Stimulated activated CD4-positive, alpha-beta T cell treated with anti-CD3 and anti-CD28 coated beads, Interleukin-4, amount 100 ng/mL, for 4 hours (primary cell): ENCODE results near the gene ENGASE.

Experiments
- DNase-seq, 2 experiments: peaks; one replicate each; pipeline ENCODE4 v3.0.0-alpha.2; 2020

The ENGASE gene

DNA sequence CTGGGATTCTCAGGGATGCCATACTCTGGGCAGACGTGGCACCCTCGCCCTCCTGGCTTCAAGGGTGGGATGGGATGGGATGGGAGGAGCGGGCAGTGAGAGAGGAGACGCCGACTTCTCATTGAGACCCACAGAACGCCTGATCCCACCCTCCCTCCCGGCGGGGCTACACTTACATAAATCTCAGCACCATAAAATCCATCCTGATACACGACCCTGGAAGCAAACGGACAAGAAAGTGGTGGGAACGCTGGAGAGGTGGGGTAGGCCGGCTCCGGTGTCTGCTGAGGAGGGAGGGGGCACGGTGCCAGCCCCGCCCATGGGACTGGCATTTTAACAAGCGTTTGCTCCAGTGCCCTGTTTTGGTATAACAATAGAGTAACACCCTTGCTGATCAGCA is 21.9 kb downstream of the ENGASE start:
- no peak for DNase-seq

DNA sequence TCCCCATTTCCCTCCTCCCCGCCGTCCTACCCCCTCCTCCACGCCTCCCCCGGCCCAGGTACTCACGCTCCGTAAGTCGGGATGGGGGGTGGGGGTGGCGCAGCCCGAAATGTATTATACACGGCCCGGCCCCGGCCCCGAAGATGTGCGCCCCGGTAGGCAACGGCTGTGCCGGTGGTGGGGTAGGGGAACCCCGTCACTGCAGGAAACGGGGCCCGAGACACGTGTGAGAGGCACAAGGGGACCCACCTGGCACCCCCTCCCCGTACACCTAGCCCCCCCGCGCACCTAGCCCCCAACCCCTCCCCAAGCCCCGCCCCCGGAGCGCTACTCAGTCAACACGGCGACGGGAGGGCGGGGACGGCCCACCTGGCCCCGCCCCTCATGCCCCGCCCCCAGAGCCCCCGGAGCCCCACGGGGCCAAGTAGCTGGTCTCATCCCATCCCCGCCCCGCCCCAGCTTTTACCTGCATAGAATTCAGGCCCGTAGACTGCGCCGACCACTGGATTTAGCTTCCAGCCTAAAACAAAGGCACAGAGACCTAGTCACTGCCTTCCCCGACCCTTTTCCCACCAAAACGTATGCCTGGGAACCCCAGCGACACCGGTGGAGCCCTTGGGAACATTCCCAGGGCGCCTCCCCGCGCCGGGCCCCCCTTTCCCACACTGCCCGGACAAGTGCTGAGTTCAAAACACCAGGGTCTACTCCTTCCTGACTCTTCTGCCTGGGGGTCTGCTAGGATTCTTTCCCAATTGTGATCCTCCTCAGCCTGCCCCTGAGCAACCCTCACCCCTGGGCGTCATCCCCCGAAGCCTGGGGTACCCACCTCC is 22.8 kb downstream of the ENGASE start:
- DNase-seq: no peak

GRCh38 chr17:79098282-79098867 is 23.8 kb downstream of the ENGASE start:
- DNase-seq: no peak

GRCh38 chr17:79100405-79100804 is 25.8 kb downstream of the ENGASE start:
- no peak for DNase-seq

GRCh38 chr17:79101111-79101673 is 26.6 kb downstream of the ENGASE start:
- DNase-seq: no peak

- DNase-seq: no peak
Measured at GRCh38 chr17:79102214-79102613, 27.6 kb downstream of the ENGASE start.

DNA sequence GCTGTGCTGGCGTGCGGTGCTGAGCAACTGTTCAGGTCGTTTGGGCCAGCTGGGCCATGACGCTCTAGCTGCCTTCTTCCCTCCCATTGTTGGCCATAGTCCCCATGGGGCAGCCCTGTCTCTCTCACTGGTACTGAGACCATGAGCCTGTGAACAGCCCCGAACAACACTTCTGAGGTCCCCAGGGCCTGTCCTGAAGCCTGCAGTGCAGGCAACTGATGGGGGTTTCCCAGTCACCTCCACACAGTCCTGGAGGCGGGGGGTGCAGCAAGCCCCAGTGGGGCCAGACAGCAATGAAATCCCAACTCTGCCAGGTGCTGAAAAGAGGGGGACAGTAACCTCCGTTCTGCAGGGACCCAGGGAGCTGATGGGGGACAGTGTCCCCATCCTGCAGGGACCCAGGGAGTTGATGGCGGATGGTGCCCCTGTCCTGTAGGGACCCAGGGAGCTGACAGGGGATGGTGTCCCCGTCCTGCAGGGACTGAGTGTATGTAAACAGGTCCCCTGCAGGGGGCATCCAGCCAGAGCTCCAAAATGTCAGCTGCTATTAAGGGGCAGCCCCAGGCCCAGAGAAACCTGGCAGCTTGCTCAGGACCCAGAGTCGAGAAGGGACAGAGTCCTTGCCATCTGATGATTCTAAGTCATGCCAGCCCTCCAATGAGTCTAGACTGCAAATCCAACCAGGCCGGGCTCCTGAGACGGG is 30.4 kb downstream of the ENGASE start:
- no peak for DNase-seq

DNA sequence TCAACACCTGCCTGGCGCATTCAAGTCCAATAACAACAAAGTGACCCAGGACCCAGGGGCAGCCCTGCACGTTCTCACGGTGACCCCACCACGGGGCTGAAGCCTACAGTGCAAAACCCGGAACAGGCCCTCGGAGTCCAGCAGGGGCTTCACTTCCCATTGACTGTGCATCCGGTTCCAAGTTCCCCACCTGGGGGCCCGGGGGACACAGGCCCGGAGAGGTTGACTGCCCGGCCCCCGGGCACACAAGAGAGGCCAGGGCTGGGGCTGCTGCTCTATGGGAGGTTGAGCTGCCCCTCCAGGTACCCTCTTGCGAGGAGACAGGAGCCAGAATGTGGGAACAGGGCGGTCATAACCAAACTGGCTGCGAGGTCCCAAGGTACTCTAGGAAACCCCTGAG is 31.3 kb downstream of the ENGASE start:
- no peak for DNase-seq

DNA sequence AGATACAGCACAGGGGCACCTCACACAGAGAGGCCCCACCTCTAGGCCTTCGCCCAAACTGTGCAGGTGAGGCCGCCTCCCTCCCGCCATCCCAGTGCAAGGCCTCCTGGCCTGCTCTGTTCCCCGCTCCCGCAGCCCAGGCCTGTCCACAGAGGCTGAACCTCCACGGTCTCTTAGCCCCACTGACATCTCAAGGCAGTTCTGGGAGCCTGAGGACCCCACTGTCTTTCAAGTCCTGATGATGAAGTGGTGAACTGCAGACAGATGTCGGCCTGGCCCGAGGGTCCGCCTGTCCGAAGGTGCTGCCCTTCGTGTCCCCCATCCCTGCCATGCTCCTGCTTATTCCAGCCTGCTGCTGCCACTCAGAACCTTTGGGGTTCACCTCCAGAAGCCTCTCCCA is 32.3 kb downstream of the ENGASE start:
- no peak for DNase-seq

- no peak for DNase-seq
Measured at GRCh38 chr17:79107499-79108231, 33.0 kb downstream of the ENGASE start.

- no peak for DNase-seq
Measured at GRCh38 chr17:79108232-79108850, 33.7 kb downstream of the ENGASE start.

DNA sequence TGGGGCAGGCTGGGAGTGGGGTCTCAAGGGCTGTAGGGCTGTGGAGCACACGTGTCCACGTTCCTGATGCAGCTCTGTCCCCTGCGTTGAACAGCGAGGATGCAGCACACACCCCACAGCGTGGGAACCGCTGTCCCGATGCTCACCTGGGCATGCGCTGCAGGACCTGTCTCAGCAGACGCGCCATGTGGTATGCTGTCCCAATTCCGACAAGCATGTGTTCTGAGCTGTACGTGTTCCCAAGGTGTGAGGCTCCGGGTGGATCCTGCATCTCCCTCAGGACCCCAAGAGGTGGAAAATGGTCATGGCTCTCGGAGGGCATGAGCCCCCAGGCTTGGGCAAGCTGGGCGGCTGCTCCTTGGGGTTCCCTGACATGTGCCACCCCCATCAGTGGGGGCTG is 34.2 kb downstream of the ENGASE start:
- DNase-seq: no peak

DNA sequence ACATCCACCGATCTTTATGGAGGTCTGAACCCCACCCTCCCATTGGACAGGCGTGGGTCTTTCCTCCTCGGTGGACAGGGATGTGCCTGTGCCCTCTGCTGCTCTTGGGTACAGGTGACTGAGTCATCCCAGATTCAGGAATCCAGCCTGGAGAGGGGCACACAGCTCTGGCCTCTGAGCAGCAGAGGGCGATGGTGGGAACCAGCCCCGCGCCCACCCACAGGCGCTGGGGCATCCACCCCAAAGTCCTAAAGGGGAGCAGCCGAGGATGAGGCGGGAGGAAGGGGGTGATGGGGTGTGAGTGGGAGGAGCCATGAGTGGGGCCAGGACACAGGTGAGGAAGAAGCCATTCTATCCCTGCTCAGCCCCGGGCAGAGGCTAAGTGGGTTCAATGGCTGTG is 35.0 kb downstream of the ENGASE start:
- no peak for DNase-seq

DNA sequence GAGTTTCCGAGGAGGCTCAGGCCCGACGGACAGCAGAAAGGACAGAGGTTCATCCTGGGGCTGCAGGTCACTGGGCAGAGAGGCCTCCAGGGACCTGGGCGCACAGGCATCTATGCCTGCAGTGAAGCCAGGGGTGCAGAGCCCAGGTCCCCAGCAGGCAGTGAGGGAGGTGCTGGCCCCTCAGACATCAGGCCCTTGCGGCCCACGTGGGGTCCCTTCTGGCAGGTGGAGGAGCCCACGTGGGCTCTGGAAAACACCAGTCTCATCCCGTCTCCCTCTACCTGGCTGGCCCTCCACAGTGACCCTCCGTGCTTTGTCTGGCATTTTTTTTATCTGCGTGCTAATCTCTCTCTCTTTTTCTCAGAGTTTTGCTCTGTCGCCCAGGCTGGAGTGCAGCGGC is 36.5 kb downstream of the ENGASE start:
- DNase-seq: no peak

DNA sequence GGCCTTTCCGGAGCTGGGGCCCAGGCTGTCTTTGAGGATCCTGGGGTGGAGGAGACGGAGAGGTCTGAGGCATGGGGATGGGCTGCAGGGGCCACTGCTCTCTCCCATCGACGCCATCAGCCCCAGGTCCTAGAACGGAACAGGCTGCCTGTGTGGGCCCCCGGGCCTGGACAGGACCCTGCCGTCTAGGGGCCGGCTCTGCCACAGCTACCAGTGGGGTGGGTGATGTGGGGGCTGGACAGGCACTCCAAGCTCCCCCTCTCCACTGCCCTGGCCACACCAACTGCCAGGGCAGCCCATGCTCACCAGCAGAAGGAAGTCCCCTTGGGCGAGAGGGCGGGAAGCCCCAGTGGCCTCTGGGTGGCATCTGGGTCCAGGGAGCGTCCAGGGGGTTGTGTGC is 37.8 kb downstream of the ENGASE start:
- DNase-seq: no peak

GRCh38 chr17:79113699-79114457 is 39.3 kb downstream of the ENGASE start:
- no peak for DNase-seq

DNA sequence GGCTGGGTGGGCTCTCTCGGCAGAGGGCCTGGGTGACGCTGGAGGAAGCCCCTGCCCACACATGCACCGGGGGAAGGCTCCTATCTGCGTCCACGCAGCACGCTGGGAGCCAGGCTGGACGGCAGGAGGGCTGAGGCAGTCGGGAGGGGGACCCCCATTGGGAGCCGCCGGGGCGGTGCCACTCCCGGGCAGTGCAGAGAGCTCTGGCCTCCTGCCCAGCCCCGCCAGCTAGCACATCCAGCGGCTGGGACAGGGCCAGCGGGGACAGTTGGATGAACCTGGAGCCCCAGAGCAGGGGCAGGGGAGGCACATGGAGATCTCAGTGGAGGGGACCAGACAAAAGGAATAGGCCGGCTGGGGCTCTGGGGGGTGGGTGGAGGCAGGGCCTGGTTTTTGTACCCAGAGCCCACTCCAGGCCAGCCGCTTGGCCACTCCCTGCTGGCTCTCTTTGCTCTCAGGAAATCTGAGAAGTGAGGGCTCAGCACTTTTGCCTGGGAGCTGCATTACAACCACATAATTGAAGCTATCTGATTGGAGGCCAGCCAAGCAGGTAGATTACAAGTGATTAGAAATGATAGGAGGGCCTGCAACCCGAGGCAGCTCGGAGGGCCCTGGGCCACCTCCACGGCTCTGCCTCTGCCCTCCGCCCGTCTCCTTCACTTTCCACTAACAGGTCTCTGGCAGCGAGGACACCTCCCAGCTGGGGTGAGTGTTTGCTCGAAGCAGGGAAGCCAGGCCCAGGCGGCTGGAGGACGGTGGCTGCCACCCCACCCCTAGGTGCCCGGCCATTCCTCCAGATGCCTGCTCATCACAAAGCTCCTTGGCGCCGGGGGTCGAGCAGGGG is 40.1 kb downstream of the ENGASE start:
- DNase-seq: no peak

DNA sequence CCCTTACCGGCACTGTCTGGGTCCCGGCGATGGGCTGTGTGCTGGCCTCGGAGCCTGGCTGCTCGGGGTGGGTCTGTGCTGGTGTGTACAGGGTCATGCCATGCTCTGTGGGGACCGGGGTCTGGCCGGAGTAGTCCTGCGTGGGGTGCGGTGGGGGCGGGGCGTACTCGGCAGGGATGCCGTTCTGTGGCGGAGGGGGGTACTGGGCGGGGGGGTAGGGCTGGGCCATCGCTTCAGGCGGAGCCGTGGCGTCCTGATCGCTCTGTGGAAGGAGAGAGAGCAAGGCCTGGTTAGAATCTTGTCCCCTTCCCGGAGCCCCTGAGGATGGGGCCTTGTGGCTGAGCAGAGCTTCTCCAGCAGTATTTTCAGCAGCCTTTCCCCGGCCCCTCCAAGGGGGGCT is 40.9 kb downstream of the ENGASE start:
- DNase-seq: no peak

DNA sequence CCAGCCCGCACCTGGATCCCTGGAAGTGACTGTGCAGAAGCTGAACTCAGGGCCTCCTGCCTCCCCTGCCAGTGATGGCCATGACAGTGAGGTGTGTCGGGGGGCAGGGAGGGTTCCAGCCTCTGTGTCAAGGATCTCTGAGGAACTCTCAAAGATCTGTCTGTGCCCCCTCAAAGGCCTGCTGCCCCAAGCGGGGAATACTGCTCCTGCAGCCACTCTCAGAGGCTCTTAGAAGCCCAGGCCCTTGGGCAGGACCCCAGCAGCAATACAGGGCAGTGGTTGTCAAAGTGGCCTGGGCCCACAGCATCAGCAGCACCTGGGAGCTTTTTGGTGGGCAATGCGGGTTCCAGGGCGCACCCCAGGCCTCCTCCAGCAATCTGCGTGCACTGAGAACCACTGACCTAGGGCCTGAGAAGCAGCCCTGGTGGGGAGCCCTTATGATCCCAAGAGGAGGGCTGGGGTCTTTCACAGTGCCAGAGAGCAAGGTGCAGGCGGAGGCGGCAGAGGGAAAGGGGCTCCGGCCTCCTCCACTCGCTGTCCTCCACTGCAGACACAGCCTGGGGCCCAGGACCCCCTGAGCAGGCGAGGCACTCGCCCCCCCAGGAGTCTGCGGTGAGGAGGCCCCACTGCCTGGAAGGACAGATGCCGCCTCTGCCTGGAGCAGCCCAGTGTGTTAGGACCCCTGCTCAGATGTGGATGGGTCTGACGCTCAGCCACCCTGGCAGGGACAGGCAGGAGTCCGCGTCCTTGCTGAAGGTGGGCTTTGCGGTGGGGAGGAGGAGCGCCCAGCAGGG is 42.1 kb downstream of the ENGASE start:
- DNase-seq: no peak

- DNase-seq: no peak
Measured at GRCh38 chr17:79117905-79118487, 43.4 kb downstream of the ENGASE start.
